HepG2 (cell line): ENCODE measurements around the gene TACC2. TPM values are rescaled to one million over a fixed set of nuclear protein-coding genes. Genes with fewer than 3 reads are reported as not detected.

Source experiments
- ATAC-seq: fragments of 200-7000 bp; cut with Tn5 transposase; 3 replicates; pipeline ENCODE4 v1.9.1; 2020; ENCODE audit warnings: mild to moderate bottlenecking, moderate library complexity
- BruUV-seq: library from RNA; stranded (reverse); fragments of 400-500 nt; replicated peaks from 2 replicates; lab custom pipeline; 2021; lab: Mats Ljungman, UMichigan
- CTCF ChIA-PET: fragments of 300-600 bp; formaldehyde crosslinking; extraction: SDS; loops from one replicate; lab custom pipeline; 2021; ENCODE audit warnings: low total read pairs, inconsistent platforms, low intra/inter-chr PET ratio; lab: Yijun Ruan, JAX
- POLR2A ChIA-PET: fragments of 350-600 bp; sonication (Branson Sonifier 250); formaldehyde crosslinking; loops from one replicate; lab custom pipeline; 2020; ENCODE audit warnings: antibody characterized with exemption, inconsistent platforms; lab: Yijun Ruan, JAX
- DNase-seq: peaks from one replicate; pipeline ENCODE4 v3.0.0-alpha.2; 2015; ENCODE audit warnings: low spot score
- FAIRE-seq: peaks from 3 replicates; lab custom pipeline; 2011; peaks lifted over from hg19 to GRCh38; lab: Jason Lieb, UNC
- H2AFZ ChIP-seq: one replicate; pipeline ENCODE4 v1.6.1; 2011; ENCODE audit warnings: low read length, inconsistent platforms
- H3K27ac ChIP-seq: fragments of 300-600 bp; 3 replicates; pipeline ENCODE4 v1.8.0; 2011; ENCODE audit warnings: mixed run types, mild to moderate bottlenecking, mixed read lengths, low read length, inconsistent platforms; ENCODE audit not compliant: insufficient read depth; ENCODE audit errors: extremely low read length
- H3K27me3 ChIP-seq, 2 experiments: fragments of 200-600 bp in 1 of 2; 2 replicates in 1 of 2; 3 replicates in 1 of 2; pipeline versions ENCODE4 v1.6.0 to v1.8.0; 2011; ENCODE audit warnings: low read length in 2 of 2, mild to moderate bottlenecking in 2 of 2, moderate library complexity in 2 of 2, inconsistent platforms in 1 of 2; ENCODE audit not compliant: insufficient read depth in 2 of 2, control insufficient read depth in 1 of 2
- H3K36me3 ChIP-seq, 2 experiments: fragments of 200-600 bp in 1 of 2; replicated peaks in 1 of 2; 2 replicates in 1 of 2; 3 replicates in 1 of 2; pipeline versions ENCODE4 v1.5.1 to v1.8.0; 2011; ENCODE audit warnings: low read length in 2 of 2, inconsistent platforms in 1 of 2; ENCODE audit not compliant: insufficient read depth in 2 of 2, control insufficient read depth in 1 of 2
- H3K4me1 ChIP-seq: 2 replicates; pipeline ENCODE4 v1.5.1; 2012; ENCODE audit warnings: low read length, inconsistent platforms; ENCODE audit not compliant: insufficient read depth
- H3K4me2 ChIP-seq: 2 replicates; pipeline ENCODE4 v1.6.0; 2011; ENCODE audit warnings: low read depth, low read length, inconsistent platforms
- H3K4me3 ChIP-seq, 3 experiments: fragments of 200-600 bp in 1 of 3; sonication (generic), shearing (Covaris generic) in 1 of 3; replicated peaks in 1 of 3; 2 replicates each; pipeline ENCODE4 v1.5.1; 2011 to 2016; ENCODE audit warnings: low read length in 3 of 3, inconsistent platforms in 2 of 3, low read depth in 2 of 3, mild to moderate bottlenecking in 2 of 3, control low read depth in 1 of 3, mixed read lengths in 1 of 3; ENCODE audit not compliant: insufficient read depth in 1 of 3
- H3K79me2 ChIP-seq: one replicate; pipeline ENCODE4 v1.6.1; 2011; ENCODE audit warnings: low read length, inconsistent platforms; ENCODE audit not compliant: insufficient read depth
- H3K9ac ChIP-seq: 2 replicates; pipeline ENCODE4 v1.6.0; 2011; ENCODE audit warnings: mild to moderate bottlenecking, low read depth, low read length, inconsistent platforms; ENCODE audit not compliant: insufficient read depth
- H3K9me3 ChIP-seq: 2 replicates; pipeline ENCODE4 v1.5.1; 2012; ENCODE audit warnings: mild to moderate bottlenecking, low read length
- H4K20me1 ChIP-seq: 2 replicates; pipeline ENCODE4 v1.6.0; 2011; ENCODE audit warnings: inconsistent platforms, mild to moderate bottlenecking, low read length, moderate library complexity; ENCODE audit not compliant: insufficient read depth
- AGO1 ChIP-seq: fragments of 200-400 bp; formaldehyde crosslinking; IDR thresholded peaks from 2 replicates; pipeline ENCODE4 v1.6.1; 2017; ENCODE audit warnings: mild to moderate bottlenecking, low read depth, low read length, moderate library complexity; ENCODE audit not compliant: poor library complexity, severe bottlenecking
- CHD4 ChIP-seq: fragments of 200-600 bp; sonication (generic); IDR thresholded peaks from 2 replicates; pipeline ENCODE4 v1.7.0; 2017; ENCODE audit warnings: mild to moderate bottlenecking, low read length, borderline replicate concordance
- NFKB2 ChIP-seq: sonication (generic); formaldehyde crosslinking; IDR thresholded peaks from 2 replicates; pipeline ENCODE4 v1.4.0; 2020; ENCODE audit warnings: missing genetic modification reagents, borderline replicate concordance
- NR1H2 ChIP-seq: sonication (generic); formaldehyde crosslinking; IDR thresholded peaks from 2 replicates; pipeline ENCODE4 v1.8.1; 2022; ENCODE audit warnings: low read depth, missing genetic modification reagents, borderline replicate concordance
- PHF8 ChIP-seq: sonication (generic); formaldehyde crosslinking; IDR thresholded peaks from 2 replicates; pipeline ENCODE4 v1.5.0; 2020; ENCODE audit warnings: missing genetic modification reagents
- SYNCRIP ChIP-seq: fragments of 200-400 bp; formaldehyde crosslinking; IDR thresholded peaks from 2 replicates; pipeline ENCODE4 v1.6.1; 2018; ENCODE audit warnings: mild to moderate bottlenecking, low read depth, low read length; ENCODE audit not compliant: insufficient read depth
- XBP1 ChIP-seq: sonication (generic); formaldehyde crosslinking; IDR thresholded peaks from 2 replicates; pipeline ENCODE4 v1.5.0; 2020; ENCODE audit warnings: missing genetic modification reagents
- WGBS: methylation state at CpG from one replicate; pipeline ENCODE4 v1.1.6; 2017; ENCODE audit warnings: low lambda C conversion rate; 5-methylcytosine and 5-hydroxymethylcytosine counted together
- in situ Hi-C: cut with HindIII; loops from 2 replicates; pipeline ENCODE4 v1.10.0; 2017; ENCODE audit warnings: low pct_unique_long_range_greater_than_20kb; ENCODE audit not compliant: extremely low pct_ligation_motif_present
- intact Hi-C: fragments of 100-400 bp; cut with micrococcal nuclease; formaldehyde crosslinking; loops from one replicate; pipeline ENCODE4 v1.10.0; 2022; ENCODE audit not compliant: unreplicated experiment
- polyA plus RNA-seq, 8 experiments: library from polyadenylated mRNA; depleted of rRNA in 3 of 8; stranded (reverse) in 7 of 8; unstranded in 1 of 8; fragments of >200 nt; fragmentation: Illumina TruSeq in 4 of 8; extraction: Trizol in 4 of 8; gene quantifications; 2 replicates each; pipeline versions ENCODE4 v1.2.1 to v1.2.3, GENCODE V29; 2011 to 2016; ENCODE audit warnings: low read depth in 4 of 8, missing spikeins in 1 of 8, mixed read lengths in 1 of 8; ENCODE audit not compliant: insufficient read depth in 1 of 8
- total RNA-seq, 5 experiments: library from RNA; depleted of rRNA; stranded (reverse); fragments of >200 nt; fragmentation: Illumina TruSeq; extraction: Trizol; gene quantifications; 2 replicates each; pipeline ENCODE4 v1.2.3, GENCODE V29; 2016; ENCODE audit warnings: low read depth in 1 of 5
- TF ChIP-seq, protein P1 (sequence below): sonication (generic); formaldehyde crosslinking; IDR thresholded peaks from 2 replicates; pipeline ENCODE4 v1.5.0; 2020; ENCODE audit warnings: mild to moderate bottlenecking, missing genetic modification reagents

TACC2 gene
- total and polyA plus RNA-seq, 2 of the 13 experiments (the other 11 are each of a cell fraction or from before 2014, with no cell fraction given): 11.8 to 16.0 TPM

DNA sequence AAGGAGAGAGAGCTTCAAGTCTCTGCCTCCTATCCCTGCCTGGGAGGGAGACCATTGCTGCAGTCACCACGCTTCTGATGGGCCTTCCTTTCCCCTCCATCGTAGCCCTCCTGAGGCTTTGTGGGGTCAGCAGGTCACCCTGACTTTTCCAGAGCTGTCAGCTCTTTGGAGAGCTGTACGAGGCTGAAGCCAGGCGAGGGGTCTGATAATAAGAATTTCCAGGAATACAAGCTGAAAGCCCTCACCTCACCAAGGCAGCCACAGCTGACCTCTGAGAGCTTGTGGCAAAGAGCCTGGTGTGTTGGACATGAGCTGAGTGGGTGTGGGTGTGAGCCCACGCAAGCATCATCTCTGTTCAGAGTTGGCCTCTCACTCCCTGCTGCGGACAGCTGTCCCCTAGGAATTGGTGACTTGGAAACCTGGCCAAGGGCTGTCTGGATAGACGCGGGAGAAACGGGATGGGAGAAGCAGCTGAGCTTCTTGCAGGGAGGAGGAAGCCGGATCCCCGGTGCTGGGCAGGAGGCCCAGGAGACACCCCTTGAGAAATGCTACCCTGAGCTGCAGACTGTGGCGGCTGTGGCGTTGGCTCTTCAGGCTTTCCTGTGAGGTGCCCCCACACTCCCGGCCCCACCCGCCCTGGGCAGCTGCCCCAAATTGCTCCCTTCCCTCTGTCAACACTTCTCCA lies 160.1 kb downstream of the TACC2 start:
- POLR2A ChIA-PET: no interaction called here
- no peak for ATAC-seq
- in situ Hi-C loops (no loop called here), intact Hi-C loops (loop anchor here (10.0 kb wide), 1 partner anchor 116 kb away; no protein-coding TSS in a partner anchor)
- 98% methylated on average over 6 of the region's 15 CpGs for WGBS
- no peak overlapping the region for H3K4me2 ChIP-seq
- peaks cover 19% of the 10 kb centered on the region for H3K4me1 ChIP-seq
- no peaks in the 10 kb centered on the region for H3K27me3 ChIP-seq
- H3K36me3 ChIP-seq: peaks cover 17 to 42% of the 10 kb centered on the region in 2 experiments; a peak in 4 of 5 replicates
- H3K9ac ChIP-seq: no peak overlapping the region
- H4K20me1 ChIP-seq: peaks cover 4% of the 10 kb centered on the region
- peaks cover 3% of the 10 kb centered on the region for H3K79me2 ChIP-seq
- FAIRE-seq: no peak
- no peak overlapping the region for H2AFZ ChIP-seq
- no peak for DNase-seq
- CTCF ChIA-PET: no interaction called here
- no peak overlapping the region for H3K4me3 ChIP-seq
- BruUV-seq: no TSS peak
- H3K27ac ChIP-seq: no peak overlapping the region
- no peak for TF ChIP-seq XBP1 (CRISPR knock-in tag)
- TF ChIP-seq AGO1: no peak
- TF ChIP-seq NFKB2 (CRISPR knock-in tag): no peak
- no peak for TF ChIP-seq NR1H2 (CRISPR knock-in tag)
- TF ChIP-seq CHD4: no peak
- no peak for TF ChIP-seq PHF8
- no peak for TF ChIP-seq SYNCRIP
- TF ChIP-seq, protein P1, sequence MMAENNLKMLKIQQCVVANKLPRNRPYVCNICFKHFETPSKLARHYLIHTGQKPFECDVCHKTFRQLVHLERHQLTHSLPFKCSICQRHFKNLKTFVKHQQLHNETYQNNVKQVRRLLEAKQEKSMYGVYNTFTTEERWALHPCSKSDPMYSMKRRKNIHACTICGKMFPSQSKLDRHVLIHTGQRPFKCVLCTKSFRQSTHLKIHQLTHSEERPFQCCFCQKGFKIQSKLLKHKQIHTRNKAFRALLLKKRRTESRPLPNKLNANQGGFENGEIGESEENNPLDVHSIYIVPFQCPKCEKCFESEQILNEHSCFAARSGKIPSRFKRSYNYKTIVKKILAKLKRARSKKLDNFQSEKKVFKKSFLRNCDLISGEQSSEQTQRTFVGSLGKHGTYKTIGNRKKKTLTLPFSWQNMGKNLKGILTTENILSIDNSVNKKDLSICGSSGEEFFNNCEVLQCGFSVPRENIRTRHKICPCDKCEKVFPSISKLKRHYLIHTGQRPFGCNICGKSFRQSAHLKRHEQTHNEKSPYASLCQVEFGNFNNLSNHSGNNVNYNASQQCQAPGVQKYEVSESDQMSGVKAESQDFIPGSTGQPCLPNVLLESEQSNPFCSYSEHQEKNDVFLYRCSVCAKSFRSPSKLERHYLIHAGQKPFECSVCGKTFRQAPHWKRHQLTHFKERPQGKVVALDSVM: no peak
- H3K9me3 ChIP-seq: no peaks in the 10 kb centered on the region
